ENCODE data around the gene C10orf143. TPM values are rescaled to one million over a fixed set of nuclear protein-coding genes. Genes with fewer than 3 reads are reported as not detected.

The C10orf143 gene
- polyA plus RNA-seq, 1 donor (not counting 4 experiments of a cell fraction or from before 2014, with no cell fraction given), result 1.4 TPM

GRCh38 chr10:130067893-130068292 is 42.7 kb downstream of the C10orf143 start:
- Histone ChIP-seq H3K9me1 (ENCODE audit: control insufficient read depth, extremely low read depth, insufficient read depth, low read length) (no peaks in the 10 kb centered on the region), H4K20me1 (ENCODE audit: control insufficient read depth, extremely low read depth, insufficient read depth, low read length) (no peaks in the 10 kb centered on the region), H3K36me3 (ENCODE audit: control insufficient read depth in 2 of 2, extremely low read depth in 1 of 2, insufficient read depth in 2 of 2, low read length in 2 of 2) (no peaks in the 10 kb centered on the region), H2AFZ (ENCODE audit: control insufficient read depth, low read length) (no peak overlapping the region), H3K4me2 (ENCODE audit: control insufficient read depth, extremely low read depth, insufficient read depth, low read depth, low read length) (no peak overlapping the region), H3K9me3 (ENCODE audit: control insufficient read depth, low read depth, low read length) (no peaks in the 10 kb centered on the region), H3K4me3 (ENCODE audit: control insufficient read depth in 2 of 3, extremely low read depth in 1 of 3, insufficient read depth in 2 of 3, low read depth in 1 of 3, low read length in 3 of 3) (no peak overlapping the region), H3K4me1 (ENCODE audit: control insufficient read depth, extremely low read depth, insufficient read depth, low read length) (no peaks in the 10 kb centered on the region), H3K27me3 (ENCODE audit: control insufficient read depth, extremely low read depth, insufficient read depth, low read length) (no peaks in the 10 kb centered on the region), H3K27ac (ENCODE audit: control insufficient read depth, insufficient read depth, low read length) (no peak overlapping the region), H3K9ac (ENCODE audit: control insufficient read depth, extremely low read depth, insufficient read depth, low read length) (no peak overlapping the region), H3K79me2 (ENCODE audit: control insufficient read depth, insufficient read depth, low read length) (no peaks in the 10 kb centered on the region)
- no peak for TF ChIP-seq EZH2 (IDR thresholded peaks at IDR 0.05; ENCODE audit: low read length)
- TF ChIP-seq, protein P1, sequence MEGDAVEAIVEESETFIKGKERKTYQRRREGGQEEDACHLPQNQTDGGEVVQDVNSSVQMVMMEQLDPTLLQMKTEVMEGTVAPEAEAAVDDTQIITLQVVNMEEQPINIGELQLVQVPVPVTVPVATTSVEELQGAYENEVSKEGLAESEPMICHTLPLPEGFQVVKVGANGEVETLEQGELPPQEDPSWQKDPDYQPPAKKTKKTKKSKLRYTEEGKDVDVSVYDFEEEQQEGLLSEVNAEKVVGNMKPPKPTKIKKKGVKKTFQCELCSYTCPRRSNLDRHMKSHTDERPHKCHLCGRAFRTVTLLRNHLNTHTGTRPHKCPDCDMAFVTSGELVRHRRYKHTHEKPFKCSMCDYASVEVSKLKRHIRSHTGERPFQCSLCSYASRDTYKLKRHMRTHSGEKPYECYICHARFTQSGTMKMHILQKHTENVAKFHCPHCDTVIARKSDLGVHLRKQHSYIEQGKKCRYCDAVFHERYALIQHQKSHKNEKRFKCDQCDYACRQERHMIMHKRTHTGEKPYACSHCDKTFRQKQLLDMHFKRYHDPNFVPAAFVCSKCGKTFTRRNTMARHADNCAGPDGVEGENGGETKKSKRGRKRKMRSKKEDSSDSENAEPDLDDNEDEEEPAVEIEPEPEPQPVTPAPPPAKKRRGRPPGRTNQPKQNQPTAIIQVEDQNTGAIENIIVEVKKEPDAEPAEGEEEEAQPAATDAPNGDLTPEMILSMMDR (optimal IDR thresholded peaks at IDR 0.05 in 1 of 3, IDR thresholded peaks at IDR 0.05 in 1 of 3, conservative IDR thresholded peaks at IDR 0.05 in 1 of 3; ENCODE audit: extremely low read depth in 1 of 3, insufficient read depth in 2 of 3, low read length in 3 of 3), result no peak
- no peak for DNase-seq (ENCODE audit: low read depth, low spot score)
- FAIRE-seq, result no peak
- dilution Hi-C loops (cut with MboI; ENCODE audit: extremely low pct_ligation_motif_present, low sequenced_read_pairs), result no loop called here

GRCh38 chr10:130066743-130067142 is 43.9 kb downstream of the C10orf143 start:
- TF ChIP-seq EZH2 (IDR thresholded peaks at IDR 0.05; ENCODE audit: low read length), result no peak
- TF ChIP-seq, protein P1 (optimal IDR thresholded peaks at IDR 0.05 in 1 of 3, IDR thresholded peaks at IDR 0.05 in 1 of 3, conservative IDR thresholded peaks at IDR 0.05 in 1 of 3; ENCODE audit: extremely low read depth in 1 of 3, insufficient read depth in 2 of 3, low read length in 3 of 3), result no peak
- dilution Hi-C loops (cut with MboI; ENCODE audit: extremely low pct_ligation_motif_present, low sequenced_read_pairs), result no loop called here

More at GRCh38 chr10:130066743-130067142, 43.9 kb downstream of the C10orf143 start:
- no peaks in the 10 kb centered on the region for H3K4me1 ChIP-seq (ENCODE audit: control insufficient read depth, extremely low read depth, insufficient read depth, low read length)
- no peaks in the 10 kb centered on the region for H3K9me3 ChIP-seq (ENCODE audit: control insufficient read depth, low read depth, low read length)
- no peaks in the 10 kb centered on the region for H3K79me2 ChIP-seq (ENCODE audit: control insufficient read depth, insufficient read depth, low read length)
- H3K36me3 ChIP-seq (ENCODE audit: control insufficient read depth in 2 of 2, extremely low read depth in 1 of 2, insufficient read depth in 2 of 2, low read length in 2 of 2), result no peaks in the 10 kb centered on the region
- no peaks in the 10 kb centered on the region for H3K27me3 ChIP-seq (ENCODE audit: control insufficient read depth, extremely low read depth, insufficient read depth, low read length)
- H3K9me1 ChIP-seq (ENCODE audit: control insufficient read depth, extremely low read depth, insufficient read depth, low read length), result no peaks in the 10 kb centered on the region
- no peak overlapping the region for H3K27ac ChIP-seq (ENCODE audit: control insufficient read depth, insufficient read depth, low read length)
- FAIRE-seq (no peak), DNase-seq (ENCODE audit: low read depth, low spot score) (no peak)
- H3K4me2 ChIP-seq (ENCODE audit: control insufficient read depth, extremely low read depth, insufficient read depth, low read depth, low read length), result no peak overlapping the region
- H3K4me3 ChIP-seq (ENCODE audit: control insufficient read depth in 2 of 3, extremely low read depth in 1 of 3, insufficient read depth in 2 of 3, low read depth in 1 of 3, low read length in 3 of 3), result no peak overlapping the region
- no peak overlapping the region for H3K9ac ChIP-seq (ENCODE audit: control insufficient read depth, extremely low read depth, insufficient read depth, low read length)
- no peaks in the 10 kb centered on the region for H4K20me1 ChIP-seq (ENCODE audit: control insufficient read depth, extremely low read depth, insufficient read depth, low read length)
- H2AFZ ChIP-seq (ENCODE audit: control insufficient read depth, low read length), result no peak overlapping the region
